Measurements from ENCODE around the gene CEACAM19. TPM values are rescaled to one million over a fixed set of nuclear protein-coding genes. Genes with fewer than 3 reads are reported as not detected.
A peak's percentile ranks its signal among the peaks of the same experiment; 100 is the strongest.

CEACAM19 gene
- total RNA-seq, 1 donor from 2014 or later, result 1.2 TPM

DNA sequence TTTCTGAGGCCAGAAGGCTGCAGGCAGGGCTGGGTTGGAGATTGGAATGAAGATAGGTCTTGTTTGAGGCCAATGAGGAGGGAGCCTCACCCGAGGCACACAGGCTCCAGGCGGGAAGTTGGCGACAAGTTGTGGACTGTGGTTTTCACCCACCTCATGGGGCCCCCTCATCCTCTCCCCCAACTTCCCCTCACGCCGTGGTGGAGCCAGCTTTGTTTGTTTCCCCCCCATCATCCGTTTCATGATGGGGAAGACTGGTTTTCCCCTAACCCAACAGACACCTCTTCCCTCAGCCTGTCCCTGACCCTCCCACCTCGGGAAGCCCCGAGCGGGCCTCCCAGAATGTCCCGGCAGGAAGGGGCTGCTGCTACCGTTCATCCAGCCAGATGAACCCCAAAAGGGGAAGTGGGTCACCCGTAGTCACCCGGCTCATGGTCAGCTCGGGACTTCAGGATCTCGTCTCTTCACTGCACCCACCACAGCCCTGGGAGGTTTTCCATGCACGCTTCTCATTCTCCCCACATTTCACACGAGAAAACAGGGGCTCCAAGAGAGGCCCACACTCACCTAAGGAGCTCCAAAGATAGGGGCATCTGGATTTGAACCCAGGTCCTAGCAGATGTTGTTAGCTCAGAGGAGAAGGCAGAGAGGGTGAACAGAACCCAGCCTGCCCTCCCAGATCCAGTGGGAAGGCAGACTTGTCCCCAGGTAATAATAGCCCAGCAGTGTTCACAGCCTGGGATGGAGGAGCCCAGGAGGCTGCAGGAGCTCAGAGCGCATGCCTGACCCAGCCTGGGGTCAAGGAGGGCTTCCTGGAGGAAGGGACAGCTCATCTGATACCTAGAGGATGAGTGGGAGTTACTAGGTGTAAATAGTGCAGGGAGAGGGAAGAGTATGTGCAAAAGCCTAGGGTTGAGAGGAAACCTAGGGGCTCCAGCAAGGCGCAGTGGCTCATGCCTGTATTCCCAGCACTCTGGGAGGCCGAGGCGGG, 51.1 kb downstream of the CEACAM19 start:
- DNase-seq (ENCODE audit: low read depth in 2 of 2), result peak; percentile 54 to 63

DNA sequence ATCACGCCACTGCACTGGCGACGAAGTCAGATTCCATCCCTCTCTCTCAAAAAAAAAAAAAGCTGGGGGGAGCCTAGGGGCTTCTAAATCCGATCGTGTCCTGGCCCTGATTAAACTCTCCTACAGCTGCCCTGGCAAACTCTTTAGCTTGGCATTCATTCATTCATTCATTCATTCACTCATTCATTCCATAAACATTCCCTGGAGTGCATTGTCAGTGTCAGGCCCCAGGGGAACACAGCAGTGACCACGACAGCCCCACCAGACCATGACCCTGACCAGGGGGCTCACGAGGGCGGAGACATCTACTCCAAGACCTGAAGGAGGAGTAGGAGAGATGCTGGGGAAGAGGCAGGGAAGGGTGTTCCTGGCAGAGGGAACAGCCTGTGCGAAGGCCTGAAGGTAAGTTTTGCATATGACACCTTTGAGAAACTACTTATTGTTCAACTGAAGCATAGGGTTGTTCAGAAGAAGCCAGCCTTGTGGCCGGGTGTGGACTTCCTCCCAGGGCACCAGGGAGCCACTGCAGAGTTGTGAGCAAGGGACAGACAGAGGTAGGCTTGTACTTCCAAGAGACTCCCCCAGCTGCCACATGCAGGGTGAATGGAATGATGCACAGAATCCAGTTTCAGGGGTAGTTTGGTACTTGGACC, 52.1 kb downstream of the CEACAM19 start:
- DNase-seq (ENCODE audit: low read depth in 2 of 2), result no peak

GRCh38 chr19:44723952-44724319, 52.7 kb downstream of the CEACAM19 start:
- DNase-seq (ENCODE audit: low read depth in 2 of 2), result peak; percentile 73 to 83

GRCh38 chr19:44725251-44725650, 54.0 kb downstream of the CEACAM19 start:
- no peak for DNase-seq (ENCODE audit: low read depth in 2 of 2)

DNA sequence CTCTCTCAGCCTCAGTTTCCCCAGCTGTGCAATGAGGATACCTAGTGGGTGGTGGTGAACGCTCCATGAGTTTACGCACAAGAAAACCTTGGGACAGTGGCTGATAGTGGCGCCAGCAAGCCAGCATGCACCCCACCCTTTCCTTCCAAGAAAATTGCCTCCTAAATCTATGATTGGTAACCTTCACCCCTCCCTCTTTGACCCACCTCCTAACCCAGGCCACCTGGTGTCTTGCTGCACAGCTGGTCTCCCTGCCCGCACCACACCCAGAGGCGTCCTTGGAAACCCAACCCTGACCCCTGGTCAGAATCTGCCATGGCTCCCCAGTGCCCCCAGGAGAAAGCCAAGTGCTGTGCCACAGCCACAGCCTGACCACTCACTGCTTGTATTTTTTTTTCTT, 54.4 kb downstream of the CEACAM19 start:
- DNase-seq (ENCODE audit: low read depth in 2 of 2), result no peak

DNA sequence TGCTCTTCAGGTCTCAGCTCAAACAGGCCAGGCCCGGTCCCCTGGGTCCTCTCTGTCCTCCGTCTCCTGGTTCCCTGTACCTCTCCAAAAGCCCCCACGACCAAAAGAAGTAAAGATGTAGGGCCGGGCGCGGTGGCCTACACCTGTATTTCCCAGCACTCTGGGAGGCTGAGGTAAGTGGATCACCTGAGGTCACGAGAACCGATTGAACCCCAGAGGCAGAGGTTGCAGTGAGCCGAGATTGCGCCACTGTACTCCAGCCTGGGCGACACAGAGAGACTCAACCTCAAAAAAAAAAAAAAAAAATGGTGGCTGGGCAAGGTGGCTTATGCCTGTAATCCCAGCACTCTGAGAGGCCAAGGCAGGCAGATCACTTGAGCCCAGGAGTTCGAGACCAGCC, 55.2 kb downstream of the CEACAM19 start:
- DNase-seq (ENCODE audit: low read depth in 2 of 2), result no peak

DNA sequence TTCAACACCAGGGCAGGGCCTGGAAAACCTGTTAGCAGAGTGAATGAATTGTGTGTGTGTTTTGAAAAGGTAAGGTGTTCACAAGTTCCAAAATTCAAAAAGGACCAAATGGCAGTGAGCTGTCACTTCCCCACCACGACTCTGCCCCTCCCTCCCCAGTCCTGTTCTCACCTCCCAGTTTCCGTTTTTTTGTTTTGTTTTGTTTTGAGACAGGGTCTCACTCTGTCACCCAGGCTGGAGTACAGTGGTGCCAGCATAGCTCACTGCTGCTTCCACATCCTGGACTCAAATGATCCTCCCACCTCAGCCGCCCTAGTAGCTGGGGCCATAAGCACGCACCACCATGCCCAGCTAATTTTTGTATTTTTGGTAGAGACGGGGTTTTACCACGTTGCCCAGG, 56.9 kb downstream of the CEACAM19 start:
- no peak for DNase-seq (ENCODE audit: low read depth in 2 of 2)

GRCh38 chr19:44729516-44730033, 58.3 kb downstream of the CEACAM19 start:
- DNase-seq (ENCODE audit: low read depth in 2 of 2), result no peak

- DNase-seq (ENCODE audit: low read depth in 2 of 2), result no peak
These were observed 59.8 kb downstream of the CEACAM19 start for GRCh38 chr19:44731081-44731480.

- no peak for DNase-seq (ENCODE audit: low read depth in 2 of 2)
These were observed 60.3 kb downstream of the CEACAM19 start for GRCh38 chr19:44731622-44732021.

GRCh38 chr19:44732235-44733014, 61.1 kb downstream of the CEACAM19 start:
- no peak for DNase-seq (ENCODE audit: low read depth in 2 of 2)

Other genes with a start within 250 kb of the CEACAM19 start
- 11.9 and 12.6 TPM in 2 replicates for gene ZNF229, start 223.0 kb upstream of the CEACAM19 start, total RNA-seq
- 4.4 and 5.8 TPM in 2 replicates for gene ZNF180, start 171.0 kb upstream of the CEACAM19 start, total RNA-seq
- not detected in 2 replicates for gene CEACAM20, start 141.8 kb upstream of the CEACAM19 start, total RNA-seq
- gene IGSF23, start 57.9 kb upstream of the CEACAM19 start, total RNA-seq, result 0.22 TPM in 1 of 2 replicates, not detected in the other
- 54.9 and 69.4 TPM in 2 replicates for gene PVR, start 27.6 kb upstream of the CEACAM19 start, total RNA-seq
- gene CEACAM16, start 27.7 kb downstream of the CEACAM19 start, total RNA-seq, result under 0.01 TPM in 1 of 2 replicates, not detected in the other
- gene BCL3, start 77.2 kb downstream of the CEACAM19 start, total RNA-seq, result 0.99 and 2.0 TPM in 2 replicates
- not detected in 2 replicates for gene CBLC, start 106.4 kb downstream of the CEACAM19 start, total RNA-seq
- 11.8 and 34.3 TPM in 2 replicates for gene BCAM, start 137.6 kb downstream of the CEACAM19 start, total RNA-seq
- gene NECTIN2, start 174.8 kb downstream of the CEACAM19 start, total RNA-seq, result 85.4 and 118 TPM in 2 replicates
- 31.5 and 33.6 TPM in 2 replicates for gene TOMM40, start 219.8 kb downstream of the CEACAM19 start, total RNA-seq
- 1.3 and 2.4 TPM in 2 replicates for gene APOE, start 234.3 kb downstream of the CEACAM19 start, total RNA-seq
- gene APOC1, start 243.1 kb downstream of the CEACAM19 start, total RNA-seq, result 0.60 and 1.3 TPM in 2 replicates

Measured in lung microvascular endothelial cell (primary cell).